Right lobe of liver (tissue), 6 donors: ENCODE data around the gene CIC. TPM values are rescaled to one million over a fixed set of nuclear protein-coding genes. Genes with fewer than 3 reads are reported as not detected.
A peak's percentile ranks its signal among the peaks of the same experiment; 100 is the strongest.

ENCODE experiments used
- ATAC-seq, 4 donors: fragments of 200-7000 bp; cut with Tn5 transposase; one replicate each; pipeline ENCODE4 v1.9.1; 2020; ENCODE audit warnings: mild to moderate bottlenecking in 4 of 4, moderate library complexity in 4 of 4
- DNase-seq, 3 donors: peaks; one replicate each; pipeline ENCODE4 v3.0.0-alpha.2; 2020
- H3K27ac ChIP-seq, 3 donors: fragments of 200-600 bp; one replicate each; pipeline ENCODE4 v1.8.0; 2022
- H3K27me3 ChIP-seq, 2 donors: fragments of 200-600 bp; one replicate each; pipeline ENCODE4 v1.8.0; 2022
- H3K36me3 ChIP-seq, 4 donors: fragments of 200-600 bp; sonication (generic) in 1 of 4; one replicate each; pipeline versions ENCODE4 v1.5.1 to v1.8.0; 2017 to 2022; ENCODE audit warnings: control low read depth in 1 of 4
- H3K4me1 ChIP-seq, 4 donors: fragments of 200-600 bp; sonication (generic) in 1 of 4; one replicate each; pipeline versions ENCODE4 v1.5.1 to v1.8.0; 2017 to 2022; ENCODE audit warnings: control low read depth in 1 of 4
- H3K4me3 ChIP-seq, 3 donors: fragments of 200-600 bp; one replicate each; pipeline ENCODE4 v1.8.0; 2022
- H3K9me3 ChIP-seq, 4 donors: fragments of 200-600 bp; sonication (generic) in 1 of 4; one replicate each; pipeline versions ENCODE4 v1.5.1 to v1.8.0; 2017 to 2022; ENCODE audit warnings: control low read depth in 1 of 4
- CTCF ChIP-seq, 4 donors: fragments of 200-600 bp in 3 of 4; fragments of 450-650 bp in 1 of 4; IDR thresholded peaks; one replicate each; pipeline versions ENCODE4 v1.5.1 to v1.8.0; 2016 to 2022; ENCODE audit warnings: antibody characterized with exemption in 4 of 4, mild to moderate bottlenecking in 2 of 4
- POLR2A ChIP-seq: fragments of 450-650 bp; IDR thresholded peaks from one replicate; pipeline ENCODE4 v1.6.1; 2017; ENCODE audit warnings: antibody characterized with exemption, mild to moderate bottlenecking
- WGBS: methylation state at CpG from one replicate; pipeline ENCODE4 v1.1.6; 2018; ENCODE audit warnings: low coverage, low lambda C conversion rate; ENCODE audit not compliant: insufficient coverage; ENCODE audit errors: missing lambda C conversion rate; 5-methylcytosine and 5-hydroxymethylcytosine counted together
- intact Hi-C, 2 donors: fragments of 100-400 bp; cut with DNase I; formaldehyde crosslinking; loops; one replicate each; pipeline versions ENCODE4 v1.11.2 to v1.14.1; 2022
- total RNA-seq, 6 experiments: library from RNA; depleted of rRNA in 2 of 6; stranded (reverse); fragments of >200 nt in 2 of 6; fragmentation: NEBNext Ultra II Directional in 3 of 6; extraction: Animal tissue kit (Norgen Biotek cat#: 25700) in 3 of 6; gene quantifications; one replicate each; pipeline versions ENCODE4 v1.1.0 to v1.2.4, GENCODE V29; 2016 to 2023
- donor health status: DM: no; HTN: yes; CAD: no.
- donor health status: DM: no; HTN: no; CAD: no.
- donor health status: DM: no; HTN: no; CAD: no.
- donor health status: DM: no; HTN: yes; CAD: no.
- donor health status: DM: no; HTN: yes; CAD: no.

The CIC gene
- total RNA-seq, 6 experiments from 2014 or later = 19.9 to 53.6 (median 35.2) TPM

DNA sequence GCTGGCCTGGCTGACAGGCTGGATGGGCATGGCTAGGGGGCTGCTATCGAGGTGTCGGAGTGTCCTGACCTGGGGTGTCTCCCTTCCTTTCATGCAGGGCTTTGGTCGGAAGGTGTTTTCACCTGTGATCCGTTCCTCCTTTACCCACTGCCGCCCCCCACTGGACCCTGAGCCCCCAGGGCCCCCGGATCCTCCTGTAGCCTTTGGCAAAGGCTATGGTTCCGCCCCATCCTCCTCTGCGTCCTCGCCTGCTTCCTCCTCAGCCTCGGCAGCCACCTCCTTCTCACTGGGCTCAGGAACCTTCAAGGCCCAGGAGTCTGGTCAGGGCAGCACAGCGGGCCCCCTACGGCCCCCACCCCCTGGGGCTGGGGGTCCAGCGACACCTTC is 21.1 kb downstream of the CIC start:
- WGBS = 85% methylated on average over 4 of the region's 13 CpGs
- no peak for ATAC-seq
- TF ChIP-seq POLR2A = no peak
- TF ChIP-seq CTCF (IDR thresholded peaks at IDR 0.05) = no peak
- peaks cover 0 to 12% (median 4%) of the 10 kb centered on the region in 4 donors for H3K4me1 ChIP-seq
- H3K9me3 ChIP-seq = no peaks in the 10 kb centered on the region
- DNase-seq = peak in 1 of 3 donors; percentile 47
- no peak overlapping the region for H3K27ac ChIP-seq
- peaks cover 0 to 67% (median 36%) of the 10 kb centered on the region in 4 donors for H3K36me3 ChIP-seq
- intact Hi-C loops = loop anchor here in 1 of 2 donors (10.0 kb wide), 1 partner anchor 45 kb away; the partner anchor contains the start of gene GSK3A
- H3K27me3 ChIP-seq = no peaks in the 10 kb centered on the region
- no peak overlapping the region for H3K4me3 ChIP-seq

GRCh38 chr19:42290523-42291434 is 21.7 kb downstream of the CIC start:
- Histone ChIP-seq H3K4me3 (no peak overlapping the region), H3K36me3 (peaks cover 0 to 67% (median 36%) of the 10 kb centered on the region in 4 donors), H3K27me3 (no peaks in the 10 kb centered on the region), H3K4me1 (peaks cover 0 to 6% (median under 1%) of the 10 kb centered on the region in 4 donors), H3K27ac (no peak overlapping the region), H3K9me3 (no peaks in the 10 kb centered on the region)
- ATAC-seq = peak in 2 of 4 donors; percentile 3 to 7
- peak; percentile 32 to 56 (median 47) for DNase-seq
- WGBS = no CpG with 5 or more reads among the region's 31 CpGs
- no peak for TF ChIP-seq POLR2A
- TF ChIP-seq CTCF (IDR thresholded peaks at IDR 0.05) = peak; percentile 19 to 24 (median 21)
- intact Hi-C loops = loop anchor here in 1 of 2 donors (10.0 kb wide), 1 partner anchor 46 kb away; the partner anchor contains the start of gene GSK3A

GRCh38 chr19:42291435-42291810 is 22.4 kb downstream of the CIC start:
- Histone ChIP-seq H3K27ac (no peak overlapping the region), H3K27me3 (no peaks in the 10 kb centered on the region), H3K4me3 (no peak overlapping the region), H3K36me3 (peaks cover 0 to 67% (median 36%) of the 10 kb centered on the region in 4 donors), H3K4me1 (no peaks in the 10 kb centered on the region), H3K9me3 (no peaks in the 10 kb centered on the region)
- intact Hi-C loops = loop anchor here in 1 of 2 donors (10.0 kb wide), 1 partner anchor 47 kb away; the partner anchor contains the start of gene GSK3A
- DNase-seq (peak in 1 of 3 donors; percentile 39), ATAC-seq (no peak)
- WGBS = 64% methylated on average over 6 of the region's 9 CpGs
- TF ChIP-seq POLR2A (no peak), CTCF (IDR thresholded peaks at IDR 0.05) (no peak)

- ATAC-seq (no peak), DNase-seq (peak in 1 of 3 donors; percentile 47)
- no peak for TF ChIP-seq CTCF (IDR thresholded peaks at IDR 0.05)
- no peak for TF ChIP-seq POLR2A
- H3K36me3 ChIP-seq = peaks cover 0 to 62% (median 35%) of the 10 kb centered on the region in 4 donors
- intact Hi-C loops = loop anchor here in 1 of 2 donors (10.0 kb wide), 1 partner anchor 48 kb away; the partner anchor contains the start of gene GSK3A
- H3K4me3 ChIP-seq = no peak overlapping the region
- WGBS = 100% methylated on average over 4 of the region's 27 CpGs
- no peaks in the 10 kb centered on the region for H3K4me1 ChIP-seq
- H3K9me3 ChIP-seq = no peaks in the 10 kb centered on the region
- H3K27me3 ChIP-seq = no peaks in the 10 kb centered on the region
- H3K27ac ChIP-seq = no peak overlapping the region
Observed at GRCh38 chr19:42292042-42292960, 23.2 kb downstream of the CIC start.
